ENCODE measurements around the gene CABLES2. TPM values are rescaled to one million over a fixed set of nuclear protein-coding genes. Genes with fewer than 3 reads are reported as not detected.

Gene CABLES2
- total RNA-seq, 1 donor from 2014 or later, result 6.9 TPM

DNA sequence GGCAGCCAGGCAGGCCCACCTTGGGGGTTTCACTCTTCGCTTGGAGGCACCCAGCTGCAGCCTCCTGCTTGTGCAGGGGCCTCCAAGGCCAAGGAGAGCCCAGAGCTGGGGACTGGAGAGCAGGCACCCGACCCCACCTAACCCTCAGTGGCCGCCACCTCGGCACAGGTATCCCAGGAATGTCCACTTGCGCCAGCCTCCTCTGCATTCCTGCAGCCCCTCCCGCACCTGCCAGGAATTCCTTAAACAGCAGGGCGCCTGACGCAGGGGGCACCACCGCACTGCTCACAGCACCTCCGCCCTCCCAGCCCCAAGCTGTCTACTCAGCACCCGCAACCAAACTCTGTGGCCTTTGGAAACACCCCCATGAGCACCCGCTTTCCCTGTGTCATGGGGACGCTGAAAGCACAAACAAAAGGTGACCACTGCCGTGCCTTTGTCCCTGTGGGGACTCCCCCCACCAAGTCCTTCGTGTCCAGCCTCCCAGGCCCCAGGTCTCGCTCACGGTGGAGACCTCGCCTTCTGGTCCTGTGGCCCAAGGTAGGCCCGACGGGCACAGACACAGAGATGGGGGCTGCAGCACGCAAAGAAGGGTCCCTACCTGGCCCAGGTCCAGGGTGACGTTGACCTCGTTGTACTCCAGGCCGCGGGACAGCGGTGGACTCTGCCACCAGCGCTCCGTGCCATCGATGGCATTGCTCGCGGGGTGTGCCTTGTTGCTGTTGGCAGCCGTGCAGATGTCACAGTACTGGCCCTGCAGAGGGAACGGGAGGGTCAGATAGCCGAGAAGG, 45.1 kb downstream of the CABLES2 start:
- no peaks in the 10 kb centered on the region for H3K27me3 ChIP-seq (ENCODE audit: control insufficient read depth, insufficient read depth, low read length)
- DNase-seq (ENCODE audit: low read depth), result no peak
- TF ChIP-seq, protein P1, sequence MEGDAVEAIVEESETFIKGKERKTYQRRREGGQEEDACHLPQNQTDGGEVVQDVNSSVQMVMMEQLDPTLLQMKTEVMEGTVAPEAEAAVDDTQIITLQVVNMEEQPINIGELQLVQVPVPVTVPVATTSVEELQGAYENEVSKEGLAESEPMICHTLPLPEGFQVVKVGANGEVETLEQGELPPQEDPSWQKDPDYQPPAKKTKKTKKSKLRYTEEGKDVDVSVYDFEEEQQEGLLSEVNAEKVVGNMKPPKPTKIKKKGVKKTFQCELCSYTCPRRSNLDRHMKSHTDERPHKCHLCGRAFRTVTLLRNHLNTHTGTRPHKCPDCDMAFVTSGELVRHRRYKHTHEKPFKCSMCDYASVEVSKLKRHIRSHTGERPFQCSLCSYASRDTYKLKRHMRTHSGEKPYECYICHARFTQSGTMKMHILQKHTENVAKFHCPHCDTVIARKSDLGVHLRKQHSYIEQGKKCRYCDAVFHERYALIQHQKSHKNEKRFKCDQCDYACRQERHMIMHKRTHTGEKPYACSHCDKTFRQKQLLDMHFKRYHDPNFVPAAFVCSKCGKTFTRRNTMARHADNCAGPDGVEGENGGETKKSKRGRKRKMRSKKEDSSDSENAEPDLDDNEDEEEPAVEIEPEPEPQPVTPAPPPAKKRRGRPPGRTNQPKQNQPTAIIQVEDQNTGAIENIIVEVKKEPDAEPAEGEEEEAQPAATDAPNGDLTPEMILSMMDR (IDR thresholded peaks at IDR 0.05; ENCODE audit: insufficient read depth, low read length, poor library complexity, severe bottlenecking), result no peak
- no peaks in the 10 kb centered on the region for H3K36me3 ChIP-seq (ENCODE audit: control insufficient read depth, insufficient read depth, low read length)
- no peak overlapping the region for H3K4me3 ChIP-seq (ENCODE audit: low read depth, low read length)

DNA sequence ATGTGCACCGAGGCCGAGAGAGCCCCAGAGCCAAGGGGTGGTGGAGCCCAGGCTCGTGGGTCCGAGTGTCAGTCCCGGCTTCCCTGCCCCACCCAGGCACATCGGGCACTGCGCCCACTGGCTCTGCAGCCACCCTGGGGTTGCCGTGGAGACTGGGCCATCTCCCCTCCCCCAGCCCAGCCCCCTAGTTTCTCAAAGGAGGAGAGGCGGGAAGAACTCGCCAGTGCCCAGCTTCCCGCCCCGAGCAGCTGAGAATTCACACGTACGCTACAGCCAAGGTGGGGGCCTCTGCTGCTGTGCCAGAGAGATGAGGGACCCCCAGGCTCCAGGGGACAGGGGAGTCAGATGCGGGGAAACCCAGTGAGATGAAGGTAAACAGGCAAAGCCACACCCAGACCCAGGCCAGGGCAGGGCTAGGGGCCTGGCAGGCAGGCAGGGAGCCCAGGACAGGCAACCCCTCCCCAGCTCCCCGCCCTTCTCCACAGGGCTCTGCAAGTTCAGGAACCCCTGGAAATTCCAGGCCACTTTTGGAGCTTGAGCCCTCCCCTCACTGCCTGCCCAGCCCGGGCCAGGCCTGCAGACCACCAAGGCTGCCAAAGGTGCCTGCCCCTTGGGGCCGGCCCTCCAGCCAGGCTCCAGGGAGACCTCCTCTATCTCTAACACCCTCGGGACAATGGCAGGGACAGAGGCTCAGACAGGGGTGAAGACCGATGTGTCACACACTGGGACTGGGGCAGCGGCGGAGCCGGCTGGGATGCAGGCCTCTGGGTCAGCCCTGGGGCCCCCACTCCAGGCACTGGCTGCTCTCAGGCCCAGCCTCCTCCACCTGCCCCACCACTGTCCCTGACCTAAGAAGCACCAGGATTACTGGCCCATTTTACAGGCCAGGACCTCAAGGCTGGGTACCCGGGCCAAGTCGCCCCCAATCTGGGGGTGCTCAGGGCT, 46.0 kb downstream of the CABLES2 start:
- Histone ChIP-seq H3K36me3 (ENCODE audit: control insufficient read depth, insufficient read depth, low read length) (no peaks in the 10 kb centered on the region), H3K27me3 (ENCODE audit: control insufficient read depth, insufficient read depth, low read length) (no peaks in the 10 kb centered on the region), H3K4me3 (ENCODE audit: low read depth, low read length) (no peak overlapping the region)
- no peak for DNase-seq (ENCODE audit: low read depth)
- TF ChIP-seq, protein P1 (IDR thresholded peaks at IDR 0.05; ENCODE audit: insufficient read depth, low read length, poor library complexity, severe bottlenecking), result no peak

DNA sequence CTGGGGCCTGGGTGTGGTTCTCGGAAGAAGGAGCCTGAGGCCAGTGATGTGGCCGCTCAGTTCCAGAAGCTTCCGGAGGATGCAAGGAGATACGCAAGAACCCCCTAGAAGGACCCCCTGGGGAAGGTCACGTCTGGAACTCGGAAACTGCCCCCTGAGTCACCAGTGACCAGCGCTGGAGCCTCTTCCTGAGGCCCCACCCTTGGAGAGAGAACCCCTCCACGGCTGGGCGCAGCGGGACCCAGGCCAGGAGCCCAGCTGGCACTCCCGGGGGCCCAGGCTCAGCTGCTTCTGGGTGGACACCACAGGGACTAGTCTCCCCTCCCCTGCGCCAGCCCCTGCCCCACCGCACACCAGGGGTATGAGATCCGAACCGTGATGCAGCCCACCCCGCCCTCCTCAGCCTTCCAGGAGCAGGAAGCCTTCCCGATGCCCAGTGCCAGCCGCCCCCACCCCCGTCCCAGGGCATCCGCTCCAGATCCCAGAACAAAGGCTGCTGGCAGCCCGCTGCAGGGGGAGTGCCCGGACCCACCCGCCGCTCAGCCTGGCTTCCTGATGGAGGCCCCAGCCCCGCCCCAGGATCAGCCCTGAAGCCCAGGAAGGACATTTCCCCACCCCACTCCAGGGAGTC, 47.5 kb downstream of the CABLES2 start:
- DNase-seq (ENCODE audit: low read depth), result no peak
- no peak overlapping the region for H3K4me3 ChIP-seq (ENCODE audit: low read depth, low read length)
- no peaks in the 10 kb centered on the region for H3K36me3 ChIP-seq (ENCODE audit: control insufficient read depth, insufficient read depth, low read length)
- TF ChIP-seq, protein P1 (IDR thresholded peaks at IDR 0.05; ENCODE audit: insufficient read depth, low read length, poor library complexity, severe bottlenecking), result no peak
- H3K27me3 ChIP-seq (ENCODE audit: control insufficient read depth, insufficient read depth, low read length), result no peaks in the 10 kb centered on the region

DNA sequence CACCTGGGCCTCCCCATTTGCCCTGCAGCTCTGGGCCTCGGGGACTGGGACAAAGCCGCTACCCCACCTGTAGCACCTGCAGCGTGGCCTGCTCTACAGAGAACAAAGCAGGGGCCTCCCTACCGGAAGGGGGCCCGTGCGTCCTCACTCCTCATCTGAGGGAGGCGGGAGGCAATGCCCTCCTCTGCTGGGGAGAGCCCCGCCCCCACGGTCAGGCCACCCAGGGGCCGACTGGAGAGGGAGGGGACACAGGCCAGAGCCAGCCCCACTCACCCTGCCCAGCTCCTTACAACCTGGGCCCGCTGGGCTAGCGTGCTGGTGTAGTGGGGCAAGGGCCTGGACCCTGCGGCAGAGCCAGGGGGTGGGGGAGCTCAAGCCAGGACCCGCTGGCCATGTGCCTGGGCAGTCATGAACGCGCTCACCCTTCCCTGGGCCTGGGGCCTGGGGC, 48.0 kb downstream of the CABLES2 start:
- Histone ChIP-seq H3K36me3 (ENCODE audit: control insufficient read depth, insufficient read depth, low read length) (no peaks in the 10 kb centered on the region), H3K27me3 (ENCODE audit: control insufficient read depth, insufficient read depth, low read length) (no peaks in the 10 kb centered on the region), H3K4me3 (ENCODE audit: low read depth, low read length) (no peak overlapping the region)
- TF ChIP-seq, protein P1 (IDR thresholded peaks at IDR 0.05; ENCODE audit: insufficient read depth, low read length, poor library complexity, severe bottlenecking), result no peak
- DNase-seq (ENCODE audit: low read depth), result no peak

DNA sequence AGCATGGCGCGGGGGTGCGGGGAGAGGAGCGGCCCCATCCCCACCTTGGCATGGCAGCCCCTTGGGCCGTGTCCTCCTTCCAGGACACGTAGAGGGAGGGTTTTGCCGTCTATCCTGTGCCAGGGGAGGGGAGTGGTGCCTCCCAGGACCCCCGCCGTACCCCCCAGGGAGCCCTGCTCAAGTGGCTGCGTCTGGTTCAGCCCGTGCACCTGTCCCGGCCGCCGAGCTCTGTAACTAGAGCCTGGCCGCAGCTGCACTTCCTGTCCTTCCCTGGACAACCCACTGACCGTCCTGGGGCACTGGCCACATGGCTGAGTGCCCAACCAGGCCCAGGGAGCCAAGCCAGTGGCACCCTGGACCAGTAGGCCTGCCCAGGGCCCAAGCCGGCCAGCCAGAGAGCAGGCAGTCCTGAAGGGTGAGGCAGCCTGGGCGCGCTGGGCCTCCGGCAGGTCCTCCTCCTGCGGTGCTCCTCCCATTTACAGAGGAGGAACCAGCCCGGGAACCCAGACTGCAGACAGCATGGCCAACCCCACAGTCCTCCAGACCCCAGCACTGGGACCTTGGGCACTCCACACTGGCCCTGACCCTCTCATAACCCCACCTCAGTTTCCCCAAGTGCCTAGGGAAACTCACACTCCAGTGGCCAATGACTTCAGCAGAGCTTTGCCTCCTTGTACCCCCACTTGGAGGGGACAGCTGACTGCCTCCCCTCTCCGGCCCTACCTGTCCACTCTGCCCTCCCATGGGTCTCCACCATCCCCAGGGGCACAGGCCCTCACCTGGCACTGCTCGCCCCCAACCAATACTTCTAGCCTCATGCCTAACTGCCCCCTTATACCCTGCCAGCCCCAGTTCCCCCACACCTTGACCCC, 48.7 kb downstream of the CABLES2 start:
- Histone ChIP-seq H3K4me3 (ENCODE audit: low read depth, low read length) (no peak overlapping the region), H3K27me3 (ENCODE audit: control insufficient read depth, insufficient read depth, low read length) (no peaks in the 10 kb centered on the region), H3K36me3 (ENCODE audit: control insufficient read depth, insufficient read depth, low read length) (no peaks in the 10 kb centered on the region)
- DNase-seq (ENCODE audit: low read depth), result no peak
- TF ChIP-seq, protein P1 (IDR thresholded peaks at IDR 0.05; ENCODE audit: insufficient read depth, low read length, poor library complexity, severe bottlenecking), result no peak
